Fibroblast of mammary gland (primary cell): Measurements from ENCODE around the gene PFKL.

Experiments used
- DNase-seq: peaks from one replicate; pipeline ENCODE4 v3.0.0-alpha.2; 2010; ENCODE audit warnings: low read depth
- H3K4me3 ChIP-seq: 2 replicates; pipeline ENCODE4 v1.5.1; 2011; ENCODE audit warnings: low read depth, mild to moderate bottlenecking, low read length, moderate library complexity; ENCODE audit not compliant: control insufficient read depth
- CTCF ChIP-seq: conservative IDR thresholded peaks from 2 replicates; pipeline ENCODE4 v1.5.1; 2011; ENCODE audit warnings: low read depth, low read length, inconsistent platforms; ENCODE audit not compliant: control insufficient read depth, insufficient read depth

The PFKL gene

GRCh38 chr21:44331650-44332307 is 31.9 kb downstream of the PFKL start:
- TF ChIP-seq CTCF, result no peak
- H3K4me3 ChIP-seq, result no peak overlapping the region
- DNase-seq, result peak; percentile 15

GRCh38 chr21:44332383-44332782 is 32.5 kb downstream of the PFKL start:
- no peak for TF ChIP-seq CTCF
- no peak overlapping the region for H3K4me3 ChIP-seq
- no peak for DNase-seq

GRCh38 chr21:44332965-44333364 is 33.1 kb downstream of the PFKL start:
- H3K4me3 ChIP-seq, result no peak overlapping the region
- DNase-seq, result no peak
- no peak for TF ChIP-seq CTCF

- TF ChIP-seq CTCF, result no peak
- DNase-seq, result no peak
Observed at GRCh38 chr21:44333509-44334328, 33.9 kb downstream of the PFKL start.

GRCh38 chr21:44334329-44335030 is 34.6 kb downstream of the PFKL start:
- no peak for TF ChIP-seq CTCF
- no peak overlapping the region for H3K4me3 ChIP-seq
- DNase-seq, result no peak

More at GRCh38 chr21:44333509-44334328, 33.9 kb downstream of the PFKL start:
- no peak overlapping the region for H3K4me3 ChIP-seq

- DNase-seq, result no peak
Observed at GRCh38 chr21:44335266-44336059, 35.6 kb downstream of the PFKL start.

More at GRCh38 chr21:44335266-44336059, 35.6 kb downstream of the PFKL start:
- H3K4me3 ChIP-seq, result no peak overlapping the region
- TF ChIP-seq CTCF, result no peak
